OCI-LY1 (cell line): ENCODE measurements around the gene CYTH2.

ENCODE experiments used
- EZH2 ChIP-seq: fragments of 200-600 bp; sonication (generic), shearing (Covaris generic); IDR thresholded peaks from 2 replicates; pipeline ENCODE4 v1.8.0; 2017; ENCODE audit warnings: borderline replicate concordance, mixed run types, mild to moderate bottlenecking, antibody characterized with exemption, low read length, moderate library complexity, mixed read lengths
- TF ChIP-seq, protein P1 (sequence below): fragments of 200-600 bp; sonication (generic), shearing (Covaris generic); IDR thresholded peaks from 2 replicates; pipeline ENCODE4 v1.5.1; 2017; ENCODE audit warnings: mild to moderate bottlenecking, antibody characterized with exemption, low read length, moderate library complexity, mixed read lengths

DNA sequence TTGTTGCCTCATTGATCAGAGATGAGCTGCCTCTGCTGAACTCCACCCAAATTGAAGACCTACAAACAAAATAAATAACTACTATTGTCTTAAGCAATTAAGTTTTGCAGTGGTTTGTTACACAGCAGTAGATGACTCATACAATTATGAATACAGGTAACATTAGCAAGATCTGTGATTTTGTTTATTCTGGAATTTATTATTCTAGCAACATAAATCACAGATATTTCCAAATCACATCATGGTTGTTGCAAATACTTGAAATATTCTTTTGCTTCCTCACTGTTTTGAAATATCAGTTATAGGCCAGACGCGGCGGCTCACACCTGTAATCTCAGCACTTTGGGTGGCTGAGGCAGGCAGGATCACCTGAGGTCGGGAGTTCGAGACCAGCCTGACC, 55.6 kb downstream of the CYTH2 start:
- TF ChIP-seq, protein P1, sequence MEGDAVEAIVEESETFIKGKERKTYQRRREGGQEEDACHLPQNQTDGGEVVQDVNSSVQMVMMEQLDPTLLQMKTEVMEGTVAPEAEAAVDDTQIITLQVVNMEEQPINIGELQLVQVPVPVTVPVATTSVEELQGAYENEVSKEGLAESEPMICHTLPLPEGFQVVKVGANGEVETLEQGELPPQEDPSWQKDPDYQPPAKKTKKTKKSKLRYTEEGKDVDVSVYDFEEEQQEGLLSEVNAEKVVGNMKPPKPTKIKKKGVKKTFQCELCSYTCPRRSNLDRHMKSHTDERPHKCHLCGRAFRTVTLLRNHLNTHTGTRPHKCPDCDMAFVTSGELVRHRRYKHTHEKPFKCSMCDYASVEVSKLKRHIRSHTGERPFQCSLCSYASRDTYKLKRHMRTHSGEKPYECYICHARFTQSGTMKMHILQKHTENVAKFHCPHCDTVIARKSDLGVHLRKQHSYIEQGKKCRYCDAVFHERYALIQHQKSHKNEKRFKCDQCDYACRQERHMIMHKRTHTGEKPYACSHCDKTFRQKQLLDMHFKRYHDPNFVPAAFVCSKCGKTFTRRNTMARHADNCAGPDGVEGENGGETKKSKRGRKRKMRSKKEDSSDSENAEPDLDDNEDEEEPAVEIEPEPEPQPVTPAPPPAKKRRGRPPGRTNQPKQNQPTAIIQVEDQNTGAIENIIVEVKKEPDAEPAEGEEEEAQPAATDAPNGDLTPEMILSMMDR, result no peak
- no peak for TF ChIP-seq EZH2
